ENCODE measurements around the gene ADAMTS2. TPM values are rescaled to one million over a fixed set of nuclear protein-coding genes. Genes with fewer than 3 reads are reported as not detected.

The ADAMTS2 gene
- total and polyA plus RNA-seq, 2 of the 8 experiments (the other 6 are each of a cell fraction or from before 2014, with no cell fraction given): 6.6 to 7.3 TPM

DNA sequence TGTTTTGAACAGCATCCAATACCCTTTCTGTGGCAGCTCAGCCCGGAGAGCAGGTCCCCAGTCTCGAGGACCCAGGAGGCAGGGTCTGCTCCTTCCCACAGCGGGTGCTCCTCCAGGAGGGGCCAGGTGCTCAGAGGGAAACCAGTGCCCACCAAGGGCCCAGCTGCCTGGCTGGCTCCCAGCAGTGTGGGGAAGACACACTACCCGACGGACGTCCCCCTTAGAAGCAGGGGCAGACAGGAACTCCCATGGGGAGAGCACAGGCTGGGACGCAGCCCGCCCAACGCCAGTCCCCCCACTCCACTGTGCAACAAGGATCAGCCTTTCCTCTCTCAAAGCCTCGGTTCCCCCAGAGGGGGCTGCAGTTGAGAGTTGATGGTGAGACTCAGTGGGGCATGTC lies 57.6 kb downstream of the ADAMTS2 start:
- ChIA-PET POLR2A (ENCODE audit: partially characterized antibody) (interaction anchor here (0.8 kb wide), 1 partner anchor 16 kb away, joined by 3 read pairs; no protein-coding TSS in a partner anchor), CTCF (ENCODE audit: partially characterized antibody) (interaction anchor here (1.8 kb wide), 1 partner anchor 14 kb away, joined by 6 read pairs; no protein-coding TSS in a partner anchor)
- Histone ChIP-seq H2BK20ac (ENCODE audit: low read length) (no peak overlapping the region), H3K4me2 (ENCODE audit: insufficient read depth in 1 of 2, low read depth in 2 of 2, low read length in 2 of 2) (no peak overlapping the region), H3K14ac (ENCODE audit: insufficient read length) (no peak overlapping the region), H3K9me3 (ENCODE audit: insufficient read depth in 2 of 2, low read depth in 1 of 2, low read length in 1 of 2) (no peaks in the 10 kb centered on the region), H2BK12ac (ENCODE audit: low read depth, low read length) (no peak overlapping the region), H4K5ac (ENCODE audit: insufficient read length, low read depth, low read length) (no peak overlapping the region), H3K36me3 (ENCODE audit: control insufficient read depth in 2 of 4, insufficient read depth in 4 of 4, low read length in 3 of 4) (no peaks in the 10 kb centered on the region), H3K23ac (ENCODE audit: insufficient read length) (no peak overlapping the region), H3K4me1 (replicated peaks in 1 of 4; ENCODE audit: control insufficient read depth in 3 of 4, insufficient read depth in 4 of 4, low read length in 3 of 4) (no peaks in the 10 kb centered on the region), H2BK120ac (replicated peaks; ENCODE audit: low read depth, low read length) (no peak overlapping the region), H3K4me3 (ENCODE audit: extremely low read depth in 1 of 4, insufficient read depth in 2 of 4, low read depth in 3 of 4, low read length in 4 of 4) (no peak overlapping the region), H3K23me2 (ENCODE audit: low read depth, low read length) (no peaks in the 10 kb centered on the region), H4K8ac (ENCODE audit: extremely low read depth, insufficient read depth, low read length) (peak overlapping the region; percentile 35; the same call in 1 of the 2 replicates), H3K56ac (replicated peaks; ENCODE audit: insufficient read length, low read depth, low read length) (no peak overlapping the region), H2BK15ac (ENCODE audit: low read length) (no peak overlapping the region; the same call in 1 of the 2 replicates), H2AK5ac (ENCODE audit: low read depth, low read length) (no peak overlapping the region), H2BK5ac (ENCODE audit: low read depth, low read length) (0 out of 2 replicates have a peak overlapping the region, but pooled peaks have one; percentile 16), H3K9ac (replicated peaks in 1 of 4; ENCODE audit: extremely low read depth in 1 of 4, low read depth in 3 of 4, low read length in 3 of 4) (no peak overlapping the region), H3K27ac (ENCODE audit: low read depth, low read length) (no peak overlapping the region), H3K4ac (replicated peaks; ENCODE audit: insufficient read length, low read depth, low read length) (no peak overlapping the region), H4K91ac (replicated peaks; ENCODE audit: insufficient read length, low read length) (no peak overlapping the region), H3K27me3 (replicated peaks in 1 of 4; ENCODE audit: control insufficient read depth in 3 of 4, extremely low read depth in 1 of 4, insufficient read depth in 3 of 4, low read length in 3 of 4) (no peaks in the 10 kb centered on the region), H3K18ac (ENCODE audit: extremely low read depth, low read length) (no peak overlapping the region), H4K20me1 (replicated peaks in 1 of 2; ENCODE audit: control insufficient read depth in 1 of 2, insufficient read depth in 2 of 2, low read length in 2 of 2) (peaks cover 0 to 3% of the 10 kb centered on the region in 2 experiments), H2AFZ (ENCODE audit: low read length) (no peak overlapping the region), H3K79me2 (ENCODE audit: control insufficient read depth in 1 of 2, insufficient read depth in 2 of 2, low read length in 2 of 2) (no peaks in the 10 kb centered on the region), H3K79me1 (ENCODE audit: low read depth, low read length) (no peaks in the 10 kb centered on the region)
- no peak for FAIRE-seq
- WGBS, 2 experiments (ENCODE audit: extremely low coverage in 1 of 2, insufficient coverage in 1 of 2, insufficient read length in 1 of 2, insufficient replicate concordance in 2 of 2, low coverage in 1 of 2, low lambda C conversion rate in 2 of 2, missing lambda C conversion rate in 1 of 2): 94% methylated on average over 9 of the region's 10 CpGs; no CpG with 5 or more reads in 1 of the 2 experiments
- no peak for DNase-seq (ENCODE audit: low read depth in 1 of 2, low spot score in 2 of 2)
- TF ChIP-seq RFX5 (IDR thresholded peaks at IDR 0.05; ENCODE audit: borderline replicate concordance, low read depth, low read length): no peak
- TF ChIP-seq CEBPB (IDR thresholded peaks at IDR 0.05; ENCODE audit: low read depth, low read length): no peak
- no peak for TF ChIP-seq RBBP5 (IDR thresholded peaks at IDR 0.05; ENCODE audit: borderline replicate concordance, low read depth, low read length)
- no peak for TF ChIP-seq RXRA (IDR thresholded peaks at IDR 0.05; ENCODE audit: insufficient read depth, low read depth, low read length)
- TF ChIP-seq ASH2L (IDR thresholded peaks at IDR 0.05; ENCODE audit: low read length): no peak
- no peak for TF ChIP-seq MAFK (IDR thresholded peaks at IDR 0.05; ENCODE audit: low read depth, low read length)
- no peak for TF ChIP-seq NRF1 (IDR thresholded peaks at IDR 0.05; ENCODE audit: low read depth, low read length)
- TF ChIP-seq, protein P1, sequence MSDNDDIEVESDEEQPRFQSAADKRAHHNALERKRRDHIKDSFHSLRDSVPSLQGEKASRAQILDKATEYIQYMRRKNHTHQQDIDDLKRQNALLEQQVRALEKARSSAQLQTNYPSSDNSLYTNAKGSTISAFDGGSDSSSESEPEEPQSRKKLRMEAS (IDR thresholded peaks at IDR 0.05): no peak
- no peak for TF ChIP-seq TCF12 (IDR thresholded peaks at IDR 0.05; ENCODE audit: low read depth, low read length)
- TF ChIP-seq KDM1A (IDR thresholded peaks at IDR 0.05; ENCODE audit: borderline replicate concordance, low read length): no peak
- no peak for TF ChIP-seq RNF2 (IDR thresholded peaks at IDR 0.05; ENCODE audit: borderline replicate concordance, low read depth, low read length, missing control alignments, poor library complexity, severe bottlenecking)
